HepG2 (cell line): ENCODE results near the gene OS9. TPM values are rescaled to one million over a fixed set of nuclear protein-coding genes. Genes with fewer than 3 reads are reported as not detected.

ENCODE experiments used
- CCAR2 ChIP-seq: fragments of 200-400 bp; formaldehyde crosslinking; optimal IDR thresholded peaks from 2 replicates; pipeline ENCODE3; 2018; ENCODE audit warnings: low read depth, mild to moderate bottlenecking, low read length, moderate library complexity
- GZF1 ChIP-seq: sonication (generic); formaldehyde crosslinking; IDR thresholded peaks from 2 replicates; pipeline ENCODE4 v1.5.1; 2020; ENCODE audit warnings: mild to moderate bottlenecking, missing genetic modification reagents
- ISX ChIP-seq: sonication (generic); formaldehyde crosslinking; conservative IDR thresholded peaks from 2 replicates; pipeline ENCODE4 v1.5.0; 2020; ENCODE audit warnings: missing genetic modification reagents
- KLF11 ChIP-seq: IDR thresholded peaks from 2 replicates; pipeline ENCODE4 v1.6.1; 2016; ENCODE audit warnings: missing compliant biosample characterization
- LCORL ChIP-seq, 2 experiments: fragments of 450-650 bp in 1 of 2; sonication (generic) in 1 of 2; formaldehyde crosslinking in 1 of 2; IDR thresholded peaks; 2 replicates each; pipeline versions ENCODE4 v1.5.0 to v1.6.1; 2017 to 2020; ENCODE audit warnings: antibody characterized with exemption in 1 of 2, missing genetic modification reagents in 1 of 2
- MBNL3 ChIP-seq: fragments of 250-450 bp; sonication (Bioruptor Pico); conservative IDR thresholded peaks from 2 replicates; pipeline ENCODE4 v1.8.0; 2022; ENCODE audit warnings: mild to moderate bottlenecking, inconsistent platforms
- MYPOP ChIP-seq: sonication (generic); formaldehyde crosslinking; IDR thresholded peaks from 2 replicates; pipeline ENCODE4 v1.8.1; 2023; ENCODE audit warnings: mild to moderate bottlenecking, moderate library complexity, missing genetic modification reagents
- POGZ ChIP-seq: sonication (generic); formaldehyde crosslinking; IDR thresholded peaks from 2 replicates; pipeline ENCODE4 v1.4.0; 2020; ENCODE audit warnings: mild to moderate bottlenecking, missing genetic modification reagents
- POLR2G ChIP-seq: fragments of 200-400 bp; formaldehyde crosslinking; IDR thresholded peaks from 2 replicates; pipeline ENCODE4 v1.6.1; 2018; ENCODE audit warnings: mild to moderate bottlenecking, low read depth, low read length, moderate library complexity
- RCOR2 ChIP-seq: IDR thresholded peaks from 2 replicates; pipeline ENCODE4 v1.6.1; 2016; ENCODE audit warnings: missing biosample characterization, missing genetic modification reagents
- SP4 ChIP-seq: sonication (generic); formaldehyde crosslinking; IDR thresholded peaks from 2 replicates; pipeline ENCODE4 v1.8.1; 2023; ENCODE audit warnings: mild to moderate bottlenecking, missing genetic modification reagents
- TBL1XR1 ChIP-seq: fragments of 150-350 bp; IDR thresholded peaks from 2 replicates; pipeline ENCODE4 v1.6.1; 2014; ENCODE audit warnings: borderline replicate concordance, low read length; ENCODE audit not compliant: partially characterized antibody
- THAP9 ChIP-seq: sonication (generic); formaldehyde crosslinking; IDR thresholded peaks from 2 replicates; pipeline ENCODE4; 2020; ENCODE audit warnings: missing genetic modification reagents, mild to moderate bottlenecking, borderline replicate concordance
- ZBTB49 ChIP-seq: sonication (generic); formaldehyde crosslinking; IDR thresholded peaks from 2 replicates; pipeline ENCODE4 v1.4.0; 2020; ENCODE audit warnings: missing genetic modification reagents, borderline replicate concordance
- ZFP37 ChIP-seq: sonication (generic); formaldehyde crosslinking; IDR thresholded peaks from 2 replicates; pipeline ENCODE4 v1.4.0; 2020; ENCODE audit warnings: missing genetic modification reagents, borderline replicate concordance
- ZIK1 ChIP-seq: sonication (generic); formaldehyde crosslinking; IDR thresholded peaks from 2 replicates; pipeline ENCODE4 v1.5.0; 2020; ENCODE audit warnings: mild to moderate bottlenecking, low read depth, missing genetic modification reagents, borderline replicate concordance
- ZKSCAN8 ChIP-seq: IDR thresholded peaks from 2 replicates; pipeline ENCODE4 v1.6.1; 2016; ENCODE audit warnings: borderline replicate concordance, missing genetic modification reagents, missing compliant biosample characterization
- ZMYM2 ChIP-seq: sonication (generic); formaldehyde crosslinking; IDR thresholded peaks from 2 replicates; pipeline ENCODE4 v1.8.0; 2022; ENCODE audit warnings: mild to moderate bottlenecking, missing genetic modification reagents
- ZNF121 ChIP-seq: sonication (generic); formaldehyde crosslinking; IDR thresholded peaks from 2 replicates; pipeline ENCODE4 v1.5.0; 2020; ENCODE audit warnings: mild to moderate bottlenecking, missing genetic modification reagents
- ZNF136 ChIP-seq: sonication (generic); formaldehyde crosslinking; IDR thresholded peaks from 2 replicates; pipeline ENCODE4 v1.8.1; 2022; ENCODE audit warnings: low read depth, mild to moderate bottlenecking, moderate library complexity, missing genetic modification reagents
- ZNF431 ChIP-seq: sonication (generic); formaldehyde crosslinking; IDR thresholded peaks from 2 replicates; pipeline ENCODE4 v1.9.0; 2022; ENCODE audit warnings: missing genetic modification reagents, low read depth, mild to moderate bottlenecking, borderline replicate concordance
- ZNF780A ChIP-seq: sonication (generic); formaldehyde crosslinking; IDR thresholded peaks from 2 replicates; pipeline ENCODE4 v1.8.0; 2022; ENCODE audit warnings: mild to moderate bottlenecking, missing genetic modification reagents, moderate library complexity
- ZNF792 ChIP-seq: IDR thresholded peaks from 2 replicates; pipeline ENCODE4 v1.6.1; 2016
- ZNF878 ChIP-seq: sonication (generic); formaldehyde crosslinking; IDR thresholded peaks from 2 replicates; pipeline ENCODE4 v1.8.1; 2023; ENCODE audit warnings: mild to moderate bottlenecking, missing genetic modification reagents, moderate library complexity
- polyA plus RNA-seq, 8 experiments: library from polyadenylated mRNA; depleted of rRNA in 3 of 8; stranded (reverse) in 7 of 8; unstranded in 1 of 8; fragments of >200 nt; fragmentation: Illumina TruSeq in 4 of 8; extraction: Trizol in 4 of 8; gene quantifications; 2 replicates each; pipeline versions ENCODE4 v1.2.1 to v1.2.3, GENCODE V29; 2011 to 2016; ENCODE audit warnings: low read depth in 4 of 8, missing spikeins in 1 of 8, mixed read lengths in 1 of 8; ENCODE audit not compliant: insufficient read depth in 1 of 8
- total RNA-seq, 5 experiments: library from RNA; depleted of rRNA; stranded (reverse); fragments of >200 nt; fragmentation: Illumina TruSeq; extraction: Trizol; gene quantifications; 2 replicates each; pipeline ENCODE4 v1.2.3, GENCODE V29; 2016; ENCODE audit warnings: low read depth in 1 of 5

OS9 gene
- total and polyA plus RNA-seq, 2 of the 13 experiments (the other 11 are each of a cell fraction or from before 2014, with no cell fraction given) = 156 to 206 TPM

GRCh38 chr12:57693659-57694458 lies at the start of gene OS9 (continued):
- TF ChIP-seq ZNF780A (no peak), ZMYM2 (CRISPR knock-in tag) (no peak), RCOR2 (peak; percentile 4; the same call in 1 of the 2 replicates), ZBTB49 (CRISPR knock-in tag) (no peak), ZFP37 (no peak), ISX (CRISPR knock-in tag) (no peak), MYPOP (CRISPR knock-in tag) (peak; percentile 79), CCAR2 (no peak), KLF11 (CRISPR knock-in tag) (0 out of 2 replicates have a peak, but pooled peaks have one; percentile 14), GZF1 (no peak), ZIK1 (CRISPR knock-in tag) (0 out of 2 replicates have a peak, but pooled peaks have one; percentile 57), POLR2G (peak; percentile 93), ZNF878 (CRISPR knock-in tag) (no peak), ZNF121 (CRISPR knock-in tag) (no peak), TBL1XR1 (no peak), ZKSCAN8 (no peak), LCORL (IDR thresholded peaks at IDR 0.05) (peak; percentile 97), LCORL (CRISPR knock-in tag; IDR thresholded peaks at IDR 0.05) (peak; percentile 19; the same call in 1 of the 2 replicates), ZNF136 (CRISPR knock-in tag) (no peak), SP4 (CRISPR knock-in tag) (peak; percentile 96), MBNL3 (CRISPR knock-in tag) (no peak), ZNF431 (CRISPR knock-in tag) (no peak), POGZ (CRISPR knock-in tag) (peak; percentile 81), ZNF792 (CRISPR knock-in tag) (0 out of 2 replicates have a peak, but pooled peaks have one; percentile 5), THAP9 (CRISPR knock-in tag) (peak; percentile 98)
